GM18861 (cell line): Measurements from ENCODE around the gene PALM.

Source experiments
- ATAC-seq: cut with Tn5 transposase; IDR thresholded peaks from one replicate; pipeline ENCODE4 v1.9.1; 2021; ENCODE audit not compliant: unreplicated experiment

The PALM gene

GRCh38 chr19:778910-779653 lies 70.3 kb downstream of the PALM start:
- no peak for ATAC-seq

- no peak for ATAC-seq
Observed at GRCh38 chr19:780935-781334, 72.2 kb downstream of the PALM start.

DNA sequence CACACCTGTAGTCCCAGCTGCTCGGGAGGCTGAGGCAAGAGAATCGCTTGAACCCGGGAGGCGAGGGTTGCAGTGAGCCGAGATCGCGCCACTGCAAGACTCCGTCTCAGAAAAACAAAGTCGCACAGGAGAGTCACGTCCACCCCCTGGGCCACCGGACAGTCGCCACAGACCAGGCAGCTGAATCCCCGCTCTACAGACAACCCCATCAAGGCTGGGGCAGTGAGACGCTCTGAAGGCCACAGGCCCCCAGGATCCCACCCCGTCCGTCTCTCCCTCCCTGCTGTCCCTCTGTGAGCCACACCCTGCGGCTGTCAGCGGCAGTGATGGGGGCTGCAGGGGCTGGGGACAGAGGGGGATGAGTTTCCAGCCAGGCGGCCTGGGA lies 73.1 kb downstream of the PALM start:
- ATAC-seq: no peak

- ATAC-seq: no peak
Observed at GRCh38 chr19:782185-782877, 73.6 kb downstream of the PALM start.

DNA sequence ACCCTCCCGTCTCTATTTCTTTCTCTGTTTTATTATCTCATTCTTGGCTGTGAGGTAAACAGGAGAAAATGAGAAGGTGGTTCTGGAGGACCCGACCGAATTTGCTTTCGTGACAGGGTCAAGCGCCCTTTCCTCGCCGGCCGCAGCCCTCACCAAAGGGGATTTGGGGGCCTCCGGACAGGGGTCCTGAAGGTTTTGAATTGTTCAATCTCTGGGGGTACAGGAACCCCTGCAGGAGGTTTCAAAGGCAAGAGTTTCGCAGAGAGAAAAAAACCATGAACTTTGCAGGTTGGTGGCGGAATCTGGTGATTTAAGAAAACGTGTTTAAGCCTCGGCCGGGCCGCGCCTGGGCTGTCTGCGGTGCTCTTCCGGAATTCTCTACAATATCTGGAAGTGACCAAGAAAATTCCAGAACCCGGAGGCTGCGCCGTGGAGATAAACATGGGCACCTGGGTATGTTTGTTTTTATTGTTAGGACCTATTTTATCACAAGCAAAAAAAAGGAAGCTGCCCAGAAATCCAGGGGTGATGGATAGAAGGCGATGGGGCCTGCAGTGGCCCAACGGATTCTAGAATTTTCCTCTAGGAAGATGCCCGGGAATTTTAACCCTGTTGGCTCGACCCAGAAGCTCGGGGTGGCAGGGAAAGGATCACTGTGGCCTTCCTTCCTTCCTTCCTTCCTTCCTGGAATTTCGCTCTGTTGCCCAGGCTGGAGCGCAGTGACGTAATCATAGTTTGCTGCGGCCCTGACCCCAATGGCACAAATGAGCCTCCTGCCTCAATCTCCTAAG lies 74.3 kb downstream of the PALM start:
- ATAC-seq: no peak

GRCh38 chr19:784541-784940 lies 75.8 kb downstream of the PALM start:
- no peak for ATAC-seq

DNA sequence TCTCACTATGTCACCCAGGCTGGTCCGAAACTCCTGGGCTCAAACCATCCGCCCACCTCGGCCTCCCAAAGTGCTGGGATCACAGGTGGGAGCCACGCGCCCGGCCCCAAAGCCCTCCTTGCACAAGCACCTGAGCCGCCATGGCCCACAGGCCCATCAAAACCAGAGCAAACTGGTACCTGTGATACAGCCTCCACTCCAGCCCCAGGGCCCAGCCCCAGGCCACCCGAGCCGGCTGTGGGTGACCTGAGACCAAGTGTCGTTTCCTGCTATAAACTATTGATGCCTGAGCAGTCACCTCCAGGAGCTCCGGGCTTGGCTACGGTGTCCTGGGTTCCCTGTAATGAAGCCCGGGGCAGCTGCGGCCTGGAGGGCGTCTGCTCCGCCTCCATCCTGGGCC lies 78.8 kb downstream of the PALM start:
- no peak for ATAC-seq

GRCh38 chr19:788686-788982 lies 79.9 kb downstream of the PALM start:
- ATAC-seq: no peak

DNA sequence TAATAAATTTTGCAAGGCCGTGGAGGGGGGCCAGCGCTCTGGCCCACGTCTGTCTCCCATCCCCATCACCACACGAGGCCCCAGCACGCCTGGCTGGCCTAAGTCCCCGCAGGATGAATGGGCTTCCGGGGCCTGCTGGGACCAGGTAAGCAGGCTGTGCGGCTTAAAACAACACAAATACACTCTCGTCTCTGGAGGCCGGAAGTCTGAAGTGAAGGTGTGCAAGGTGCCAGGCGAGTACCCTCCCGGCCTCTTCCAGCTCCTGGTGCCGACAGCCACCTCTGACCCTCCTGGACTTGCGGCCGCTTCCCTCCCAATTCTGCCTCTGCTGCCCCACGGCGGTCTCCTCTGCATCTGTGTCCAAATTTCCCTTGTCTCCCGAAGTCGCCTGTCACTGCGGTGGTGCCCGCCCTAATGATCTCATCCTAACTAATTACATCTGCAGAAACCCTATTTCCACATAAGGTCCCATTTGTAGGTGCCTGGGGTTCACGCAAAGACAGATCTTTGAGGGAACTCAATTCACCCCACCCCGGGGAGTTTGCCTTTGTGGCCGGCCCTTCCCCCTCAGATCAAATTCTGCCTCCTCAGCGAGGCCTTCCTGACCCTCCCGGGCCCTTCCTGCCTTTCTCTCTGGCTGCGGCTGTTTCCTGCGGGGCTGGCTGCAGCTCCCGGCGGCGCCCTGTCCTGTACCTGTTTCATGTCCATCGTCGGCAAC lies 80.4 kb downstream of the PALM start:
- ATAC-seq: no peak

- ATAC-seq: no peak
Observed at GRCh38 chr19:789701-790060, 80.9 kb downstream of the PALM start.

GRCh38 chr19:791007-791566 lies 82.4 kb downstream of the PALM start:
- ATAC-seq: no peak

- no peak for ATAC-seq
Observed at GRCh38 chr19:791567-792305, 83.0 kb downstream of the PALM start.

- no peak for ATAC-seq
Observed at GRCh38 chr19:792306-792885, 83.7 kb downstream of the PALM start.

DNA sequence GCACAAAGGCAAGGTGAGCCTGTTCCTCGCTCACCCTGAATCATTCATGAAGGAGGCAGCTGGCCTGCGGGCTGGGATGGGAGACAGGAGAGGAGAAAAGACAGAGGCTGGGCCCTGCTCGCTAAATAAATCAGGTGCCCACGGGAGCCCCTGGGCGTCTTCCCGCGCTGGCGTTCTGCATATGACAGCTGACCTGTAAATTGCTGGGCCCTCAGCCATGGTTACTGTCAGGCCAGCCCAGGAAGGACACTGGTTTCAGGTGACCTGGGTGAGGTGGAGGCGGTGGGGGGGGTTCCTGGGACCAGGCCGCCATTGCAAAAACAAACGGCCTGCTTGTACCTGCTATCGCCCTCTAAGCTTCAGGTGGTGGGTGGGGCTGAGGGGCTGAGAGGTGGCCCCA lies 85.1 kb downstream of the PALM start:
- no peak for ATAC-seq

DNA sequence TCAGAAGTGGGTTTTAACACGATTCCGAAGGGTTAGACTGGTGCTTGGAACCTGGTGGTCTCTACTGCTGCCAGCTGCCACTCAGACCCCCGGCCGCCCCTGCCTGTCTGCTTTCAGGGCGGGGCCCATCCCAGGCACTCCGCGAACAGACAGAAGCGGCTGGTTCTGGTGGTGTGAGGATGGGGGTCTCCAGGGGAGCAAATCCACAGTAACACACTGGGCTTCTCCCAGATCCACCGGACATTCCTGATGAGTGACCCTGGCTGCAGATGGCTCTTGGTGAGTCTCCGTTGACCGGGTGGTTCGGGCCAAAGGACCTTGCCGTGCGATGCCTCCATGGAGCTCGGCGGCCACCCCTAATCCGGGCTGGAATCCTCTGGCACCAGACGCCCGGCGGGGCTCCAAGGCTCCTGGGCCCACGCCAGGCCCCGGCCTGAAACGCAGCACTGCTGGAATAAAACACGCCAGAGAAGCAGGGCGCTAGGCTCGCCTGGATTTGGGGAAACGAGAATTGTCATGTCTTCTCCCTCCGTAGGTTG lies 86.4 kb downstream of the PALM start:
- no peak for ATAC-seq

GRCh38 chr19:795691-796581 lies 87.2 kb downstream of the PALM start:
- no peak for ATAC-seq

- ATAC-seq: peak; percentile 65
Observed at GRCh38 chr19:796692-797527, 88.2 kb downstream of the PALM start, which contains the start of gene PTBP1. PTBP1 (plus strand) TSS chr19:797452; CDS start chr19:797498, 46 bp downstream.
